Ishikawa (cell line): ENCODE data around the gene GMDS.
A peak's percentile ranks its signal among the peaks of the same experiment; 100 is the strongest.

Source experiments
- CEBPB ChIP-seq: IDR thresholded peaks from 2 replicates; pipeline ENCODE4 v1.6.1; 2012
- CREB1 ChIP-seq: IDR thresholded peaks from 2 replicates; pipeline ENCODE4 v1.6.1; 2012; ENCODE audit warnings: low read depth
- EGR1 ChIP-seq: IDR thresholded peaks from 2 replicates; pipeline ENCODE4 v1.6.1; 2012
- EP300 ChIP-seq: IDR thresholded peaks from 2 replicates; pipeline ENCODE4 v1.6.1; 2012; ENCODE audit warnings: borderline replicate concordance
- FOXM1 ChIP-seq: IDR thresholded peaks from 2 replicates; pipeline ENCODE4 v1.6.1; 2012; ENCODE audit warnings: low read depth, borderline replicate concordance
- MAX ChIP-seq: IDR thresholded peaks from 2 replicates; pipeline ENCODE4 v1.6.1; 2012
- NFIC ChIP-seq: IDR thresholded peaks from 2 replicates; pipeline ENCODE4 v1.6.1; 2012
- RAD21 ChIP-seq: IDR thresholded peaks from 2 replicates; pipeline ENCODE4 v1.6.1; 2012; ENCODE audit warnings: low read depth
- REST ChIP-seq: IDR thresholded peaks from 2 replicates; pipeline ENCODE4 v1.6.1; 2012; ENCODE audit warnings: low read depth, mild to moderate bottlenecking
- TAF1 ChIP-seq: IDR thresholded peaks from 2 replicates; pipeline ENCODE4 v1.6.1; 2012; ENCODE audit warnings: low read depth, mild to moderate bottlenecking
- TCF12 ChIP-seq: IDR thresholded peaks from 2 replicates; pipeline ENCODE4 v1.6.1; 2012; ENCODE audit warnings: low read depth
- TEAD4 ChIP-seq: IDR thresholded peaks from 2 replicates; pipeline ENCODE4 v1.6.1; 2012
- USF1 ChIP-seq: IDR thresholded peaks from 2 replicates; pipeline ENCODE4 v1.6.1; 2012
- YY1 ChIP-seq: IDR thresholded peaks from 2 replicates; pipeline ENCODE4 v1.6.1; 2012; ENCODE audit warnings: low read depth
- ZBTB7A ChIP-seq: IDR thresholded peaks from 2 replicates; pipeline ENCODE4 v1.6.1; 2012; ENCODE audit warnings: low read depth

GMDS gene

GRCh38 chr6:1679688-1680068, 565.7 kb downstream of the GMDS start:
- TF ChIP-seq REST (no peak), NFIC (peak; percentile 62)

GRCh38 chr6:1679031-1679687, 566.2 kb downstream of the GMDS start:
- TF ChIP-seq NFIC (no peak), EGR1 (no peak), TAF1 (no peak), FOXM1 (no peak), TCF12 (no peak), MAX (no peak), TEAD4 (no peak), REST (no peak)

GRCh38 chr6:1678201-1678600, 567.2 kb downstream of the GMDS start:
- TF ChIP-seq CEBPB (no peak), CREB1 (no peak), YY1 (no peak), REST (no peak), NFIC (no peak), MAX (no peak), USF1 (no peak), TEAD4 (no peak), ZBTB7A (no peak), EGR1 (no peak), TAF1 (no peak), RAD21 (no peak), FOXM1 (no peak), TCF12 (no peak), EP300 (no peak)

GRCh38 chr6:1672379-1672778, 573.0 kb downstream of the GMDS start:
- TF ChIP-seq CREB1 (no peak), TCF12 (no peak), TAF1 (no peak), USF1 (no peak), YY1 (no peak), EGR1 (no peak), FOXM1 (no peak), TEAD4 (no peak), NFIC (no peak), EP300 (no peak), REST (no peak), ZBTB7A (no peak), MAX (no peak)
